ENCODE results near the gene OLA1.

The OLA1 gene

DNA sequence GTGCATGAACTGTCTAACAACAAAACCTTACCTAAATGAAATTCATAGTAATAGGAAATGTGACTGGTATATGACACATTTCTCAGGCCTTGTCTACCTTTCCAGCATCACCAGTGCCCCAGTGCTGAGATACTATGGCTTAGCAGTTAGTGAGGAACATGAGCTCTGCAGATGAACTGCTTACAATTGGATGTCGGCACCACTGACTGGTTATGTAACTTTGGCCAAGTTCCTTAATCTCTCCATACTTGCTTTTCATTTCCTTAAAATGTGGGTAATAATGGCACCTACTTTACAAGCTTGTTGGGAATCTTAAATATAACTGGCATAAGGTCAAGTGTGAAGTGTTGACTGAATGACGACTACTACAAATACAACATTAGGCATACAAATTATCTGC, 136.3 kb downstream of the OLA1 start:
- DNase-seq, result no peak

DNA sequence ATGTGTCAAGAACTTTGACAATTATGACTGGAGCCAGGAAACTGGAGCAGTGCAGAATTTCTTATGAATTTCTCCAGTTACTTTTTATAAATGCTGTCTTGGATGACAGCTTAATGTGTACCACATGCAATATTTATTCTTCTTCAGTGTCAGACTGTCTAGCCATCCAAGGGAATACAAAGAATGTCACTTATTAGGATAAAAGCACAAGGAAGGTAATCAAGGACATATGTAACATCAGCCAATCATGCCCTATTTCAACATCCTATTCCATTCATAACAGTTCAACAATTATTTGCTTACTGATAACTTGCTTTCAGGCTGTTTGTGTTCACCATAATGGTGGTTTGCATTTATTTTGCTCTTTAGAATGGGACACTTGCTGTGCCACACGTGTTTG, 139.8 kb downstream of the OLA1 start:
- no peak for DNase-seq

DNA sequence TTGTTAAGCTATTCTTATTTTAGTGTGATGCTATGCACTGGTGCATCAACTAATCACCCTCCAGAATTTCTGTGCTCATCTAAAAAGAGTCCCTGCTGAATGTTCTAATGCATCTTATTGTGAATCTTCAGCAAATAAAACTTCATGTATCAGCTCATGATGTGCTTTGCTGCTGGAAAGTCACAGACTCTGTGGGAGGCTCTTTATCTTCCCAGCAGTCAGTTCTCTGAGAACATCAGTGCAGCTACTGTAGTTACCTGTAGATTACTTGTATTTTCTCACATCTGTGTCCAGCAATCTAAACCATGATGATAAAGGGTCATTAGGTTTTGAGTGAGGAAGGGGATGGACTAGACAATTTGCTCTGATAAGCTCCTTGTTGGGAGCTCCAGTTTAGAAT, 141.6 kb downstream of the OLA1 start:
- no peak for DNase-seq

DNA sequence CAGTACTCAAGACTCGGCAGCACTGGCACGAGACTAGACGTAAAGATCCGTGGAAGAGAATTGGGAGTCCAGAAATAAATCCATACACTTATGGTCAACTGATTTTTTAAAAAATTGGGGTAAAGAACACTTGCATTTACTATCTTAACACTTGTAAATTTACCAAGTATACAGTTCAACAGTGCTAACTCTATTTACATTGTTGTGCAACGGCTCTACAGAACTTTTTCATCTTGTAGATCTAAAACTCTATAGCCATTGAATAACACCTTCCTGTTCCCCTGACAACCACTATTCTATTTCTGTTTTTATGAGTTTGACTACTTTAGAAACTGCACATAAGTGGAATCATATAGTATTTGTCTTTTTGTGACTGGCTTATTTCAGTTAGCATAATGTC, 153.8 kb downstream of the OLA1 start:
- DNase-seq, result no peak

DNA sequence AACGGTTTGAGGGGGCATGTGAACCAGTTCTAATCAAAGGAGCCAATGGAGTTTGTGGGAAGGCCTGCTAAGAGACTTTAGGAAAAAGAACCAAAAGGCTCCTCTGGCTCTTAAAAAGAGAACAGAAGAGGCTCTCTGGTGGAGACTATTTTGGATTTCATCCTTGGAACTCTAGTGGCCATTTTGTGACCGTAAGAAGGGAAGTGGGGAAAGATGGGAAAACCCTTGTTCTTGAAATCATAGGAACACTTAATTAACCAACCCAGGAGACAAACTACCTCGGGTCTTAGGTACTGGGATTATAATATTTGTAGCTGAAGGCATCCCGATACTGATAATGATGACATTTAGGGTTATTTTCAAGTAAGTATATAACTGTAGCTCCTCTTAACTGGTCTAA, 157.9 kb downstream of the OLA1 start:
- DNase-seq, result no peak

DNA sequence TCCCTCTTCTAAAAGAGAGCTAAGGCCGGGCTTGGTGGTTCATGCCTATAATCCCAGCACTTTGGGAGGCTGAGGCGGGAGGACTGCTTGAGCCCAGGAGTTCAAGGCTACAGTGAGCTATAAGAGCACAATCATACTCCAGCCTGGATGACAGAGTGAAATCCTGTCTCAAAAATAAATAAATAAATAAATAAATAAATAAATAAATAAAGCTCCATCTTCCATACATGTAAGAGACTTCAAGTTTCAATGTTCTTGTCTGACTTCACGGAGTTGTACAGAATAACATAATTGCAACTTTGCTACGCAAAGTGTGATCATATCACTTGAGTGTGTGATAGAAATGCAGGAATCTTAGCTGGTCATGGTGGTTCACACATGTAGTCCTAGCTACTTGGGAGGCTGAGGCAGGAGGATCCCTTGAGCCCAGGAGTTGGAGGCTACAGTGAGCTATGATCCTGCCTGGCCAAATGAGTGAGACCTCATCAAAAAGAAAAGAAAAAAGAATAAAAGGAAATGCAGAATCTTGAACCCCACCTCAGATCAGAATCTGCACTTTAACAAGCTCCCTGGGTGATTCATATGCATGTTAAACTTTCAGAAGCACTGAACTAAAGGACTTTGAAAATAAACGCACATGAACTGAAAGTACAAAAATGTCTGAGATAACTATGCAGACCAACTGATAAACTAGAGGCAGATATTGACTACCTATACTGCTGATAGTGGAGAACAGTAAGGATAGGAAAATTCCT, 159.4 kb downstream of the OLA1 start:
- no peak for DNase-seq

DNA sequence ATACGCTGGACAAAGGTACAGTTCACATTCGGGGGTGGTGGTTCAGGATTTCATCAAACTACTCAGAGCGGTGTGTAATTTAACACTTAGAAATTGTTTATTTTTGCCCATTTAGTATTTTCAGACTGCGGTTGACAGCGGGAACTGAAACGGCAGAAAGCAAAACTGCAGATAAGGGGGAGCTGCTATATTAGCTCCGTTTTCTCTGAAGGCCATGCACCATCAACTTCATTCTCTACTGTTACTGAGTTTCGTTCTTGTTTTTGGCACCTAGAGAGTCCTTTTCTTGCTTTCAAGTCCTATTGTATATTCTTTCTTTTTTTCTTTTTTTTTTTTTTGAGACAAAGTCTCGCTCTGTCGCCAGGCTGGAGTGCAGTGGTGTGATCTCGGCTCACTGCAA, 161.6 kb downstream of the OLA1 start:
- DNase-seq, result no peak

DNA sequence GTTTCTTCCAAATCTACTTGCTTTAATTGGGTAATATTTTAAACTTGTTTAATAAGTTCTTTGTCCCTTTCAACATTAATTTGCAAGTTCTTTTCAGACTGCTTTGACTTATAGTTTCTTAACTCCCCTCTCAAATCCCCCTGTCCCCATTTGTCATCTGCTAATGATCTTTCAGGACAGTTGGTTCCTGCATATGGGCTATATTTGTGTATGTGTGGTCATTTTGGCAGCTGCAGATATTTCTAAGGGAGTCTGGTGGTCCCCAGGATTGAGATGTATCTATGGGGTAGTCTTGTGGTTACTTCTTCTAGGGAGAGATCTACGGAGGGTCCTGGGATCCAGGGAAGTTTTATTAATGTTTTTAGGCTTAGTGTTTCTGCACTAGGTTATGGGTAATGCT, 162.6 kb downstream of the OLA1 start:
- DNase-seq, result no peak

DNA sequence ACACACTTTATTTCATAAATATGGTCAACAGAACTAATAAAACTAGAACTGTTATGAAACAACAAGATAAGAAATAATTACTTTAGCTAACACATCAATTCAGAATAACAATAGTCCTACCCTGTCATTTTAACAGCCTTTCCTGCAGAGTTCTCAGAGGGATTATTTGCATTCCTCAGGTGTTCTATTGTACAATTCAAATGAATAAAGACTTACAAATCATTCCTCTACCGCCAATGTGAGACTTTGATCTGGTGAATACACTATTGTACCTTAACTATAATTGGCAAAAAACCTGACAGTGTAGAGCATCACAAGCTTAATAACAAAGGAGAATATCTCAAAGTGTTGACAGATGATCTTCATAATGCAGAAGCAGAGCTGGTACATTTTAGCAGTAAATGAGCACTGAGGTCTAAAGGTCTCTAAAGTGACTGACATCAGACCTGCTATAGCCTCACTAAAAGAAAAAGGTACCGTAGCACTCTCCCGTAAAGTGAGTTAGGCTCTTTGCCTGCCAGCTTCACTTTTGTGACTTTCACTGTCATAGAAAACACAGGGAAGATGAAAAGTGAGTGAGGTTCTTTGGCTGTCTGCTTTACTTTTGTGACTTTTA, 164.4 kb downstream of the OLA1 start:
- DNase-seq, result no peak

DNA sequence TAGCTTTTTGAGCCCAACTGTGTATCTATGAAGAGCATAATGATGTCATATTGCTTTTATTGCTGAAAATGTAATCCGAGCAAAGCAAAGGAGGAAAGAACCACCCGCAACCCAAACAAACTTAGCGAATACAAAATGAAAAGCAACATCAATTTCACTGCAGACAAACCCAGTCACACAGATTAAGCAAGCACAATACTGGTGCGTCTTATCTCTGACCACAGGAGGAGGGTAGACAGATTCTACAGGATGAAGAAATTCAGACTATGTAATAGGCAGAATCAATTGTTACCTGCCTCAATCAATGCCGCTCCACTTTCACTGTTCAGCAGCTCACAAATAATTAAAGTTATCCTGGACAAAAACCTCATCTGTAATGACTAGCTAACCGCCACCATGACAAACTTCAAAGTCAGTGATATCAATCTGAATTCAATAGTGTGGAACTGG, 167.6 kb downstream of the OLA1 start:
- DNase-seq, result no peak

DNA sequence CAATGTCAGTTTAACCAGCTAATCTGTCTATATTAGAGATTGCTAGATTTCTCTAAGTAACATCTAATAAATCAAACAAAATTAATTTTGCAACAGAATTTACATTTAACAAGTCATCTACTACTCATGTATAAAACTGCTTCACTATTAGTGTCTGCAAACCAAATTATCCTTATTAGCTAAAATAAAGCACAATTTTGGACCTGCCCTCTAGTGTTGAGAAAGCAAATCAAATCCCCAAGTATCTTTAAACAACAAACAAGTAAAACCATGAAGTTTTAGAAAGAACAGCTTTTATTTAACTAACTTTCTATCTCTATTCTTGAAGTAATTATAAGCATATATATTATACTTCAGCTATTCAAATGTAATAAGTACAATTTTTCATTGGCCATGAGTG, 170.1 kb downstream of the OLA1 start:
- no peak for DNase-seq

DNA sequence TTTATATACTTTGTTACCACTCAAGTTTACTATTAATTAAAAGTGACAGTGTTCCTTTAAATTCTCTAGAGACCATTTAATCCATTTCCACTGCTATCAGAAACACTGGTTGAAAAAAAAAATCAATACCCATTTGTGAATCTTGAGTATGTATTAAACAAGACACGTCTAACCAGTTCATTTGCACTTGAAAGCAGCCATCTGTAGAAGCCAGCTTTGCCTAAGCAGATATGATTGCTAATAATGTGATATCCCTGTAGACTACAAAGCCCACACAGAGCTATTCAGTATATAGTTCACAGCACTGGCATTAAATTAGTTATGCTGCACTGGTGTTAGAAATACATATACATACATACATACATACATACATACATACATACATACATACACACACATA, 171.4 kb downstream of the OLA1 start:
- DNase-seq, result no peak

DNA sequence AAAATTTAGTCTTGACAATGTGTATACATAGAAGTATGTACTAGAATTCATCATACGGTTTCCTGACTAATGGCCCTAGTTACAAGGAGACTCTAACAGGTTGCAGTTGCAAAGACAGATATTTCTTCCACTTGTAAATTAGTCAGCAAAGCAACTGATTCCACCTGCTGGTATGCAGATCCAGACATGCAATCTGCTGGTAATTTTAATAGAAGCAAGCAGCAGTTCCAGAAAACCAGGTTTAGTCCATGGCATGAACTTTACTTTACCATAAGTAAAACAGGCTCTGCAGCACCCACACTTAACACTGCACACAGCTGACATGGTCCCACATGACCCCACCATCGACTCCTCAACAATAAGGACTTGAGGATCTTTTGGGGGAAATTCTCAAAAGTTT, 172.3 kb downstream of the OLA1 start:
- DNase-seq, result no peak

DNA sequence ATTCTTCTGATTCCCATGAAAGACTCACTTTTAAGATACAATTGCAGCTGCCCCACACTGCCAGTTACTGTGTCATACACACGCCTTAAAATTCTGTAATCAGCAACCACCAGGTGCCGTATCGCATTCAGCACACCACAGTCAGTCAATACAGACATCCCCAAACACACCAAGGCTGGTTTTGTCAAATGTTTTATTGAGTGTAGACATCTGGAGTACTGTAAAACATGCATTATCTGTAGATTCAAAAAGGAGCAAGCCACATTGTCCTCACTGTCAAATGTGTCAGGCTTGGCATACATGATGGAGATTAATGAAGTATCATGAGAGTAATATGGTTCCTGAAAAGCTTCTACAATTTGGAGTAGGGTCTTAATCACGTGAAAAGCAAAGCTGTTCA, 173.5 kb downstream of the OLA1 start:
- DNase-seq, result no peak

DNA sequence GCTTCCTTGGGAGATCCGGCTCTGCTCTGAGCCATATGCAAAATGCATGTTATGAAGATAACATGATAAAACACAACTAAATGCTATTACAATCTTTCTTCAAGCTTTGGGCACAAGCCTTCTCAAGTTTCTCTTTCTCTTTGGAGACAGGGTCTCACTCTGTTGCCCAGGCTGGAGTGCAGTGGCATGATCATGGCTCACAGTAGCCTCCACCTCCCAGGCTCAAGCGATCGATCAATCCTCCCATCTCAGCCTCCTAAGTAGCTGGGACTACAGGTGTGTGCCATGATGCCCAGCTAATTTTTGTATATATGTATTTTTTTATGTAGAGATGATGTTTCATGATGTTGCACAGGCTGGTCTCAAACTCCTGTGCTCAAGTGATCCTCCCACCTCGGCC, 175.5 kb downstream of the OLA1 start:
- no peak for DNase-seq

DNA sequence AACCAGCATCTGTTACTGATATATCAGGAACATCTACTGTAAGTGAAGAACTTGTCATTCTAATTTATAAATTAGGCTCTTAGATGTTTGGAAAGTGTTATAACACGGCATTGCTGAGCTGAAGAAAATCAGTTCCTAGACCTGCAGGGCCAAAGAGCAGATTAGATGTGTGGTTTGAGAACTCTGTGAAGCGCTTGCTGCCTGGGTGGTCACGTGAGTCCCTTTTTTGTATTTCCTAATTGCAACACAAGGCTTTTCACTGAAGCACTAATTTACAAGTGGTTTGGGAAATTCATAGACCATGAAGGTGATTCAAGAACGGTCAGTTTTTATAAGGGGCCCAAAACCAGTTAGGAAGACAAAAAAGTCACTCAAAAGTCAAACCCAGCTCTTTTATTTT, 176.3 kb downstream of the OLA1 start:
- no peak for DNase-seq

DNA sequence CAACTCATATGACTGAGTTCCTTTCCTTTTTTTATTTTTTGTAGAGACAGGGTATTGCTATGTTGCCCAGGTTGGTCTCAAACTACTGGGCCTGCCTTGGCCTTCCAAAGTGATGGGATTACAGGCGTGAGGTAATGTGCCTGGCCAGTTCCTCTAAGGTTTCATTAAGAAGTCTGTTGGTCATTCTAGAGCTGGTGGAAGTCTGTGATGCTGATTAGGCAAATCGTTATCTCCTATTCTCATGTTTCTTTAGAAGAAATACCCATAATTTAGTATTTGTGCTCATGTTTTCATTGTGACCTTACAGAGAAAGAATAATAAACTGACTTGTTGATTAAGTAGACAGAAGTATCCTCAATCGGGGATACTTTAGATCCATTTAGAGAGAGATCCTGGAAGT, 177.0 kb downstream of the OLA1 start:
- no peak for DNase-seq

DNA sequence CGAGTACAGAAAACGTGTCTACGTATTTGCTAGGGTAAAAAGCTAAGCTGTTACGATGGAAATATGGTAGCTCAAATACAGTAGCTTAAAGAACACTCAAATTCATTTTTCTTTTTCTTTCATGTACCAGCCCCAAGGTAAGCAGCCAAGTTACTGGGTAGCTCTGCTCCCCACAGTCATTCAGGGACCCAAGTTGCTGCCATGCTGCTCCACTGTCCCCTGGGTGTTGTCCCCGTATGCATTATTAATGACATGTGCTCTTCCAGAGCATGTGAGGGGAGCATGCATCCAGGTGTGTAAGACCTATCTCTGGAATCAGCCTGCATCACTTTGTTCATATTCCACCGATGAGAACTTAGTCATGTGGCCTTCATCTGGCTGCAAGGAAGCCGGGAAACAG, 178.1 kb downstream of the OLA1 start:
- no peak for DNase-seq

DNA sequence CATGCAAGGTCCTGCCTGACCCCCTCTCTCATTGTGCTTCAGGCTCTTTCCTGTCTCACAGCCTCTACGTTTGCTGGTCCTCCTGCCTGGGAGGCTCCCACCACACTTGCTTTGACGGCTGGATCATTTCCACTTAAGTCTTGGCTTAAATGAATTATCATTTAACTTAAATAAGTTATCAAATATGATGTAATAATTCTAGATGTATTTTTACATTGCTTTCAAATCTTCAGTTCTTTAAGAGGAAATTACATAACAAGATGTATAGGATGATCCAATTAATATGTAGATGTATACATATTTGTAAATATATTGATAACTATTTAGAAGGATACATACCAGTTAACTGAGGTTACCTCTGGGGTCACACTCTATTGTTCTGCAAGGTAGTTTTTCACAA, 180.5 kb downstream of the OLA1 start:
- no peak for DNase-seq

DNA sequence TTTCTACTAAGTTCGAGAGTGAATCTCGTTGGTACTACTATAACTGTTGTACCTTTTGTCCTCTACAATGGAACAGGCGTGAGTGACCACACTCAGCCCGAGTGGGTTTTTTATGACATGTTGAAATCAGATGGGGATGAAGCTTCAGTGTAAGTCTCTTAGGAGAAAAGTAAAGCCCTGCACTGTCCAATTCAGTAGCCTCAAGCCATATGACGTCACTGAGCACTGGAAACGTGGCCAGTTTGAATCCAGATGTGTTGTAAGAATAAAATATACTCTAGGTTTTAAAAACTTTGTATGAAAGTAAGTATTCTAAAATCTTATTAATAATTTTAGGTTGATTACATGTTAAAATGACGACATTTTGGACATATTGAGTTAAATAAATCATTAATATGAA, 181.5 kb downstream of the OLA1 start:
- no peak for DNase-seq

DNA sequence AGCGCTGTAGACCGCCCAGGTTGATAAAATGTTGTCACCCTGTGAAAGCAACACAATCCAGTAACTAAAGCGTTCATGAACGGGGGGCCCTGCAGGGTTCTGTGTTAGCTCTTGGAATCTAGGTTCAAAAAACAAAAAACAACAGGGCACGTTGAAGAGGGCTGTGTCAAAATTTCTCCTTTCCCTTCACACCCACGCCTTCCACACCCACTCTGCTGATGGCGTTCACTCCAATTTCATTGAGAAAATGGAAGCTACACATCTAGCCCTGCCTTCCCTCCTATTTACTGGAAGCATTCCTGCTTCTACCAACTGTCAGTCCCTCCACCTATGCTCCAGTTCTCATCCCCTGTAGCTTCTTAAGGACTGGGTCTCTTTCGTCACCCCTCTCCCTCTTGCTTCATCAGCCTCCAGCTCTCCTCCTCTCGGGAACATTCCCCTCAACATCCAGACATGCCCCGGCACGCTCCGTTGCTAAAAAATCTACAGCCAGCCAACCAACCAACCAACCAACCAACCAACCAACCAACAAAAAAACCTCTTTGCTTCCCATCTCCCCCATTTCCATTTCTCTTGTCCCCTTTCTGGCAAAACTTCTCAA, 184.7 kb downstream of the OLA1 start:
- DNase-seq, result no peak

DNA sequence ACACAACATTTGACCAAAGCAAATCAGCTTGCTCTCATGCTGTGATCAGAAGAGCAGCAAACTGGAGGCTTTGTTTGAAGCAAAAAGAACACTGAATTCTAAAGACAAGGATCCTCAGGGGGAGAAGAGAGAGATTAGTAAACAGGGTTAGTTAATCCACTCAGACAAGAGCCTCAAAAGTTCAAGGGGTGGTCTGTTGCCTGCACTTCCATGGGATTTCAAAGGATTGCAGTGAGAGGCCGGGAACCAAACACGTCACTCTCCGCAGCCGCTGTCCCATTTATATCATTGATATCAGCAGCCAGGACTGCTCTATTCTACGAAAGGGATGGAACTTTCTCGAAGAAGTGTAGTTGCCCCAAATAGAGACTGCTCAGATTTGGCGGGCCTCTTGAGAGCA, 185.4 kb downstream of the OLA1 start:
- no peak for DNase-seq

DNA sequence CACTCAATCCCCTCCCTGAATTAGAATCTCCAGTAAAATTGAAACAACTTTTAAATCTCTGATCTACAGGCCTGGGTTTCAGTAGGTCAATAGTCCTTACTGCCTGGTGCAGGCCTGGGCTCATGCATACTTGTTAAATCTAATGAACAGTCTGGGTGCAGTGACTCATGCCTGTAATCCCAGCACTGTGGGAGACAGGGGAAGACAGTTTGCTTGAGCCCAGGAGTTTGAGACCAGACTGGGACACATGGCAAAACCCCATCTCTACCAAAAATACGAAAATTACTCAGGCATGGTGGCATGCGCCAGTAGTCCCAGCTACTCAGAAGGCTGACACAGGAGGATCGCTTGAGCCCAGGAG, 188.5 kb downstream of the OLA1 start:
- no peak for DNase-seq

DNA sequence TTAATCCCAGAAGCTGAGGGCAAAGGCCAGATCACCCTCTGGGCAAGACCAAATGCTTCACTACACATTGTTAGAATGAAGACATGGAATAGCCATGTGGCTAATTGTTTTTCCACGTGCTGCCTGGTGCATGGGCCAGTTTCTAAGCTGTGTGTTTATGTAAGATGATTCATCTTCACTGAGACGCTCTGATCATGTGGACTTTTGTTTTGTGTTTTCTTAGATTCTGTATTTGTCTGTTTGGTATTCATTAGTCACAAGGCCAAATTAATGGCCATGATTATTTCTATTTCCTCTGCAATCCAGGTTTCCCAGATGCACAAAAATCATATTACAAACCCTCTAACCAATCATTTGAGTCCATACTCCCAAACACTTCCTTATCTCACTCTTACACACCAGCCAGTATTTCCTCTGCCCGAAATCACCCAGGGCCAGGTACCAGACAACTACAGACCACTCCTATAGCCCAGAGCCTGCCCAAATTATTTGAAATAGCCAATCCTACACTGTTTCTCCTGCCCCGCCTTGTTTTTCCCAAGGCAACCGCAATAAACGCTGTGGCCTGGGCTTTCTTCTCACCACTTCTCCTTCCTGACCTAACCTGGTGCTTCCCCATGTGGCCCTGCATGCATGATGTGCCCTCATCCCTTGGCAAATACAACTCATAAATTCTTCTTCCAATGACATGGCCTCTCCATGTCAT, 189.0 kb downstream of the OLA1 start:
- DNase-seq, result no peak
